ENCODE measurements around the gene ZBTB2.

DNA sequence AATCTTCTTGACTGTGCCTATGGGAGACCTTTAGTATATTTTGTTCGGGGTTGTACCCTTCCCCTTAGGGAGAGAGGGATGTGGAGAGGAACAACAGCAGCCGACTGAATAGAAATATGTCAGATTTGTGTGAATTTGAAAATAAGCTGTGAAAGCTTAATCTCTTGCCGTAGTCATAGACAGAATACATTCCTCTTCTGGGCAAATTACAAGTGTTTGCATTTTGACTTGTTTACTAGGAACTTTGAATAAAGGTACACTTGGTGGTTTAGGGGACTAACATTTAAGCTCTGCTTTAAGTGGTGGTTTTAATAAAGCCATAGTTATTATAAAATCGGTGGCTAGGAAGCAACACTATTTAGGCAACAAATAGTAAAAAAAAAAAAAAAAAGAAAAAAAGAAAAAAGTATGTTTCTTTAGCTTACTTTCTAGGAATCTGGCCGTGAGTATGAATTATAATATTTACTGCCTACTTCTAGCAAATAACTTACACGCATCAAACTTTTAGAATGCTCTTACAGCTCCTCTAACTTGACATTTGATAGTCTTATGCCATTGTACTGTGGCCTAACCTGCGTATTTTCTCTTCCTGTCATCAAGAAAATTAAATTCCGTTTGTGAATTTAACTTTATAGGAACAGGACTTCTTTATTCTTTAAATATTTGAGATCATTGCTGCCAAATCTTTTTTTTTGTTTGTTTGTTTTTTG is 65.1 kb downstream of the ZBTB2 start:
- TF ChIP-seq, protein P1, sequence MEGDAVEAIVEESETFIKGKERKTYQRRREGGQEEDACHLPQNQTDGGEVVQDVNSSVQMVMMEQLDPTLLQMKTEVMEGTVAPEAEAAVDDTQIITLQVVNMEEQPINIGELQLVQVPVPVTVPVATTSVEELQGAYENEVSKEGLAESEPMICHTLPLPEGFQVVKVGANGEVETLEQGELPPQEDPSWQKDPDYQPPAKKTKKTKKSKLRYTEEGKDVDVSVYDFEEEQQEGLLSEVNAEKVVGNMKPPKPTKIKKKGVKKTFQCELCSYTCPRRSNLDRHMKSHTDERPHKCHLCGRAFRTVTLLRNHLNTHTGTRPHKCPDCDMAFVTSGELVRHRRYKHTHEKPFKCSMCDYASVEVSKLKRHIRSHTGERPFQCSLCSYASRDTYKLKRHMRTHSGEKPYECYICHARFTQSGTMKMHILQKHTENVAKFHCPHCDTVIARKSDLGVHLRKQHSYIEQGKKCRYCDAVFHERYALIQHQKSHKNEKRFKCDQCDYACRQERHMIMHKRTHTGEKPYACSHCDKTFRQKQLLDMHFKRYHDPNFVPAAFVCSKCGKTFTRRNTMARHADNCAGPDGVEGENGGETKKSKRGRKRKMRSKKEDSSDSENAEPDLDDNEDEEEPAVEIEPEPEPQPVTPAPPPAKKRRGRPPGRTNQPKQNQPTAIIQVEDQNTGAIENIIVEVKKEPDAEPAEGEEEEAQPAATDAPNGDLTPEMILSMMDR (conservative IDR thresholded peaks at IDR 0.05; ENCODE audit: low read depth, low read length), result no peak
- TF ChIP-seq POLR2A (IDR thresholded peaks at IDR 0.05; ENCODE audit: low read depth, low read length), result no peak

All from IMR-90 (cell line).